Natural killer cell (primary cell): ENCODE results near the gene BATF. TPM values are rescaled to one million over a fixed set of nuclear protein-coding genes. Genes with fewer than 3 reads are reported as not detected.

Experiments used
- ATAC-seq, 3 donors: fragments of 150-1000 bp in 2 of 3; fragments of 200-7000 bp in 1 of 3; cut with Tn5 transposase; 1 replicate in 1 of 3; 2 replicates in 2 of 3; pipeline ENCODE4 v1.10.0; 2021; ENCODE audit warnings: mild to moderate bottlenecking in 2 of 3, moderate library complexity in 2 of 3
- DNase-seq, 2 donors: peaks; one replicate each; pipeline versions ENCODE4 v3.0.0 to v3.0.0-alpha.2; 2013 to 2021; ENCODE audit warnings: mixed read lengths in 1 of 2
- H3K27ac ChIP-seq: one replicate; pipeline ENCODE4 v1.5.1; 2013; ENCODE audit warnings: mild to moderate bottlenecking, low read length
- H3K27me3 ChIP-seq: one replicate; pipeline ENCODE4 v1.6.1; 2013; ENCODE audit warnings: low read length; ENCODE audit not compliant: control insufficient read depth, insufficient read depth
- H3K36me3 ChIP-seq: one replicate; pipeline ENCODE4 v1.6.1; 2013; ENCODE audit warnings: low read length; ENCODE audit not compliant: control insufficient read depth, insufficient read depth
- H3K4me1 ChIP-seq: one replicate; pipeline ENCODE4 v1.6.1; 2013; ENCODE audit warnings: low read length; ENCODE audit not compliant: control insufficient read depth, insufficient read depth
- H3K4me3 ChIP-seq: one replicate; pipeline ENCODE4 v1.5.1; 2013; ENCODE audit warnings: low read length
- H3K9me3 ChIP-seq: one replicate; pipeline ENCODE4 v1.6.1; 2013; ENCODE audit warnings: low read length; ENCODE audit not compliant: control insufficient read depth, insufficient read depth
- H3K27ac Mint-ChIP-seq, 2 donors: one replicate each; pipeline ENCODE4 v1.8.0; 2022; ENCODE audit warnings: mild to moderate bottlenecking in 2 of 2, mixed read lengths in 2 of 2, moderate library complexity in 1 of 2
- H3K27me3 Mint-ChIP-seq, 2 donors: one replicate each; pipeline ENCODE4 v1.8.0; 2022; ENCODE audit warnings: low read depth in 2 of 2, mixed read lengths in 2 of 2
- H3K36me3 Mint-ChIP-seq: one replicate; pipeline ENCODE4 v1.8.0; 2022; ENCODE audit warnings: mixed read lengths
- H3K4me1 Mint-ChIP-seq, 2 donors: one replicate each; pipeline ENCODE4 v1.8.0; 2022; ENCODE audit warnings: mixed read lengths in 2 of 2
- H3K4me3 Mint-ChIP-seq: one replicate; pipeline ENCODE4 v1.8.0; 2022; ENCODE audit warnings: mild to moderate bottlenecking, moderate library complexity, mixed read lengths
- H3K9me3 Mint-ChIP-seq, 2 donors: one replicate each; pipeline ENCODE4 v1.8.0; 2022; ENCODE audit warnings: mixed read lengths in 2 of 2
- CTCF ChIP-seq: fragments of 200-600 bp; IDR thresholded peaks from one replicate; pipeline ENCODE4 v1.8.0; 2022; ENCODE audit warnings: antibody characterized with exemption
- WGBS: methylation state at CpG from one replicate; pipeline ENCODE4 v1.1.7; 2013; ENCODE audit warnings: missing lambda C conversion rate; ENCODE audit not compliant: insufficient coverage; 5-methylcytosine and 5-hydroxymethylcytosine counted together
- intact Hi-C: fragments of 100-400 bp; cut with micrococcal nuclease; formaldehyde crosslinking; loops from one replicate; pipeline ENCODE4 v1.14.2; 2022
- total RNA-seq, 4 donors: library from RNA; stranded (reverse); fragments of 120-200 nt in 1 of 4; gene quantifications; one replicate each; pipeline versions ENCODE4 v1.2.3 to v1.2.4, GENCODE V29; 2013 to 2022

Gene BATF
- total RNA-seq, 3 donors from 2014 or later (not counting 1 experiment from before 2014, with no cell fraction given) = 12.6 to 32.5 (median 21.4) TPM

- TF ChIP-seq CTCF = no peak
- Mint-ChIP-seq H3K27me3 (no peaks in the 10 kb centered on the region), H3K27ac (peak overlapping the region; percentile 98 to 99), H3K4me3 (no peak overlapping the region), H3K36me3 (no peaks in the 10 kb centered on the region), H3K4me1 (peaks cover 54 to 58% of the 10 kb centered on the region in 2 donors), H3K9me3 (no peaks in the 10 kb centered on the region)
- no peaks in the 10 kb centered on the region for H3K36me3 ChIP-seq
- H3K27me3 ChIP-seq = no peaks in the 10 kb centered on the region
- no peak for DNase-seq
- ATAC-seq = no peak
- H3K4me3 ChIP-seq = no peak overlapping the region
- no peaks in the 10 kb centered on the region for H3K9me3 ChIP-seq
- H3K4me1 ChIP-seq = peaks cover 46% of the 10 kb centered on the region
- WGBS = 93% methylated on average over 10 of the region's 11 CpGs
- H3K27ac ChIP-seq = no peak overlapping the region
- intact Hi-C loops = loop anchor here (5.0 kb wide), 1 partner anchor 37 kb away; no protein-coding TSS in a partner anchor
These were observed 2.2 kb upstream of the BATF start for GRCh38 chr14:75519826-75520728.

GRCh38 chr14:75520852-75521251, 1.4 kb upstream of the BATF start:
- Mint-ChIP-seq H3K27me3 (no peaks in the 10 kb centered on the region), H3K4me1 (peaks cover 51 to 53% of the 10 kb centered on the region in 2 donors), H3K9me3 (no peaks in the 10 kb centered on the region), H3K36me3 (no peaks in the 10 kb centered on the region), H3K27ac (peak overlapping the region; percentile 98 to 99), H3K4me3 (peak overlapping the region; percentile 50)
- H3K36me3 ChIP-seq = no peaks in the 10 kb centered on the region
- no peak for TF ChIP-seq CTCF
- no peak overlapping the region for H3K27ac ChIP-seq
- DNase-seq = no peak
- 90% methylated on average over 3 of the region's 3 CpGs for WGBS
- H3K4me3 ChIP-seq = no peak overlapping the region
- intact Hi-C loops = loop anchor here (5.0 kb wide), 1 partner anchor 36 kb away; no protein-coding TSS in a partner anchor
- no peaks in the 10 kb centered on the region for H3K27me3 ChIP-seq
- ATAC-seq = no peak
- H3K9me3 ChIP-seq = no peaks in the 10 kb centered on the region
- peaks cover 46% of the 10 kb centered on the region for H3K4me1 ChIP-seq

GRCh38 chr14:75521415-75522199, 662 bp upstream of the BATF start:
- Histone ChIP-seq H3K36me3 (peaks cover 7% of the 10 kb centered on the region), H3K4me1 (peaks cover 42% of the 10 kb centered on the region), H3K4me3 (peak overlapping the region; percentile 71), H3K27ac (peak overlapping the region; percentile 86), H3K9me3 (no peaks in the 10 kb centered on the region), H3K27me3 (no peaks in the 10 kb centered on the region)
- H3K4me3 Mint-ChIP-seq = peak overlapping the region; percentile 100
- peak in 1 of 3 donors; percentile 11 for ATAC-seq
- no peaks in the 10 kb centered on the region for H3K36me3 Mint-ChIP-seq
- intact Hi-C loops = loop anchor here (2.0 to 5.0 kb wide), 2 partner anchors 21 to 36 kb away; no protein-coding TSS in a partner anchor
- WGBS = 53% methylated on average over 11 of the region's 11 CpGs
- H3K27ac Mint-ChIP-seq = peak overlapping the region; percentile 98 to 99
- no peaks in the 10 kb centered on the region for H3K27me3 Mint-ChIP-seq
- peaks cover 52 to 56% of the 10 kb centered on the region in 2 donors for H3K4me1 Mint-ChIP-seq
- TF ChIP-seq CTCF = no peak
- no peaks in the 10 kb centered on the region for H3K9me3 Mint-ChIP-seq
- DNase-seq = peak in 1 of 2 donors; percentile 50
